GM19372 (cell line): Measurements from ENCODE around the gene SIRT5.
A peak's percentile ranks its signal among the peaks of the same experiment; 100 is the strongest.

Source experiments
- ATAC-seq: cut with Tn5 transposase; IDR thresholded peaks from one replicate; pipeline ENCODE4 v1.9.1; 2021; ENCODE audit warnings: mild to moderate bottlenecking, low read depth, moderate library complexity; ENCODE audit not compliant: unreplicated experiment

Gene SIRT5

GRCh38 chr6:13581700-13582229 lies 7.4 kb downstream of the SIRT5 start:
- no peak for ATAC-seq

- no peak for ATAC-seq
Observed at GRCh38 chr6:13586603-13587542, 12.5 kb downstream of the SIRT5 start.

GRCh38 chr6:13589801-13590200 lies 15.4 kb downstream of the SIRT5 start:
- ATAC-seq = no peak

- ATAC-seq = no peak
Observed at GRCh38 chr6:13590574-13591153, 16.3 kb downstream of the SIRT5 start.

GRCh38 chr6:13591205-13591921 lies 17.0 kb downstream of the SIRT5 start:
- ATAC-seq = no peak

GRCh38 chr6:13593103-13593502 lies 18.7 kb downstream of the SIRT5 start:
- no peak for ATAC-seq

- ATAC-seq = no peak
Observed at GRCh38 chr6:13593720-13594119, 19.3 kb downstream of the SIRT5 start.

- no peak for ATAC-seq
Observed at GRCh38 chr6:13597073-13597472, 22.7 kb downstream of the SIRT5 start.

- no peak for ATAC-seq
Observed at GRCh38 chr6:13600036-13600435, 25.6 kb downstream of the SIRT5 start.

GRCh38 chr6:13604135-13604534 lies 29.7 kb downstream of the SIRT5 start:
- ATAC-seq = no peak

- no peak for ATAC-seq
Observed at GRCh38 chr6:13604546-13605416, 30.4 kb downstream of the SIRT5 start.

GRCh38 chr6:13605634-13606033 lies 31.2 kb downstream of the SIRT5 start:
- ATAC-seq = no peak

- ATAC-seq = no peak
Observed at GRCh38 chr6:13611715-13612114, 37.3 kb downstream of the SIRT5 start.

GRCh38 chr6:13613029-13613594 lies 38.7 kb downstream of the SIRT5 start:
- ATAC-seq = no peak

GRCh38 chr6:13614126-13614925 lies 39.9 kb downstream of the SIRT5 start:
- ATAC-seq = peak; percentile 19

GRCh38 chr6:13614926-13615791 lies 40.8 kb downstream of the SIRT5 start, which contains the start of gene NOL7:
Gene NOL7 (plus strand): TSS chr6:13615335. CDS start chr6:13615359, 24 bp downstream.
- peak; percentile 88 for ATAC-seq

- ATAC-seq = peak; percentile 8
Observed at GRCh38 chr6:13615792-13616120, 41.4 kb downstream of the SIRT5 start.

- no peak for ATAC-seq
Observed at GRCh38 chr6:13617066-13617465, 42.7 kb downstream of the SIRT5 start.
